ENCODE results near the gene MUS81. TPM values are rescaled to one million over a fixed set of nuclear protein-coding genes. Genes with fewer than 3 reads are reported as not detected.

Gene MUS81
- total and polyA plus RNA-seq, 9 of the 15 experiments (the other 6 are each of a cell fraction or from before 2014, with no cell fraction given) = 13.4 to 118 (median 53.7) TPM

DNA sequence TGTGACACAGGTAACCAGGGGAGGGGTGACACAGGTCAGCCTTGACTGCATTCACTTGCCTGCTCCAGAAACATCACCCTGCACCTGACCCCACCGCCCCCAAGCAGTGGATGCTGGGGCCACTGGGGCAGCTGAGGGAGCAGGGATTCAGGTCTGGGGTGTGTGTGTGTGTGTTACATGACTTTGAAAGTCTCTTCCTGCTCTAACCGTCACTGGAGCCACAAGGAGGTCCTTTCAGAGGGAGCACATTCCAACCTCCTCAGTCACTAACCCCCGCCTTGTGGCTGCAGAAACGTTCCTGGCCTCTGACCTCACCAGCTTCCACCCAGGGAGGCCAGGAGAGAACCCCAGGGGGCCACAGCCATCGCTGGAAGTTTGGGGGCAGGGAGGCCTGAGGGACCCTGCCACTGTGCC lies 42.8 kb downstream of the MUS81 start (continued):
- TF ChIP-seq, protein P1, sequence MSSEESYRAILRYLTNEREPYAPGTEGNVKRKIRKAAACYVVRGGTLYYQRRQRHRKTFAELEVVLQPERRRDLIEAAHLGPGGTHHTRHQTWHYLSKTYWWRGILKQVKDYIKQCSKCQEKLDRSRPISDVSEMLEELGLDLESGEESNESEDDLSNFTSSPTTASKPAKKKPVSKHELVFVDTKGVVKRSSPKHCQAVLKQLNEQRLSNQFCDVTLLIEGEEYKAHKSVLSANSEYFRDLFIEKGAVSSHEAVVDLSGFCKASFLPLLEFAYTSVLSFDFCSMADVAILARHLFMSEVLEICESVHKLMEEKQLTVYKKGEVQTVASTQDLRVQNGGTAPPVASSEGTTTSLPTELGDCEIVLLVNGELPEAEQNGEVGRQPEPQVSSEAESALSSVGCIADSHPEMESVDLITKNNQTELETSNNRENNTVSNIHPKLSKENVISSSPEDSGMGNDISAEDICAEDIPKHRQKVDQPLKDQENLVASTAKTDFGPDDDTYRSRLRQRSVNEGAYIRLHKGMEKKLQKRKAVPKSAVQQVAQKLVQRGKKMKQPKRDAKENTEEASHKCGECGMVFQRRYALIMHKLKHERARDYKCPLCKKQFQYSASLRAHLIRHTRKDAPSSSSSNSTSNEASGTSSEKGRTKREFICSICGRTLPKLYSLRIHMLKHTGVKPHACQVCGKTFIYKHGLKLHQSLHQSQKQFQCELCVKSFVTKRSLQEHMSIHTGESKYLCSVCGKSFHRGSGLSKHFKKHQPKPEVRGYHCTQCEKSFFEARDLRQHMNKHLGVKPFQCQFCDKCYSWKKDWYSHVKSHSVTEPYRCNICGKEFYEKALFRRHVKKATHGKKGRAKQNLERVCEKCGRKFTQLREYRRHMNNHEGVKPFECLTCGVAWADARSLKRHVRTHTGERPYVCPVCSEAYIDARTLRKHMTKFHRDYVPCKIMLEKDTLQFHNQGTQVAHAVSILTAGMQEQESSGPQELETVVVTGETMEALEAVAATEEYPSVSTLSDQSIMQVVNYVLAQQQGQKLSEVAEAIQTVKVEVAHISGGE (CRISPR knock-in tag; IDR thresholded peaks at IDR 0.05) = no peak; a peak in 1 of 6 replicates
- TF ChIP-seq ZBTB17 (CRISPR knock-in tag; IDR thresholded peaks at IDR 0.05) (no peak), E4F1 (CRISPR knock-in tag; IDR thresholded peaks at IDR 0.05; ENCODE audit: borderline replicate concordance) (no peak), POU5F1 (IDR thresholded peaks at IDR 0.05; ENCODE audit: borderline replicate concordance, low read depth, low read length, partially characterized antibody) (no peak), BHLHE40 (IDR thresholded peaks at IDR 0.05; ENCODE audit: low read length) (peak; percentile 62; the same call in 1 of the 2 replicates), POLR2H (tag; IDR thresholded peaks at IDR 0.05; ENCODE audit: low read depth) (no peak), HDAC1 (IDR thresholded peaks at IDR 0.05) (peak in 1 of 2 experiments; percentile 15; a peak in 1 of 4 replicates), REST (IDR thresholded peaks at IDR 0.05; ENCODE audit: borderline replicate concordance) (no peak), REST (CRISPR knock-in tag; IDR thresholded peaks at IDR 0.05; ENCODE audit: low read depth) (no peak), DPF2 (IDR thresholded peaks at IDR 0.05) (peak; percentile 54; the same call in 1 of the 2 replicates), STAG1 (CRISPR knock-in tag; IDR thresholded peaks at IDR 0.05; ENCODE audit: borderline replicate concordance) (no peak), MAFG (tag; conservative IDR thresholded peaks at IDR 0.05) (no peak)
- TF ChIP-seq, protein P2, sequence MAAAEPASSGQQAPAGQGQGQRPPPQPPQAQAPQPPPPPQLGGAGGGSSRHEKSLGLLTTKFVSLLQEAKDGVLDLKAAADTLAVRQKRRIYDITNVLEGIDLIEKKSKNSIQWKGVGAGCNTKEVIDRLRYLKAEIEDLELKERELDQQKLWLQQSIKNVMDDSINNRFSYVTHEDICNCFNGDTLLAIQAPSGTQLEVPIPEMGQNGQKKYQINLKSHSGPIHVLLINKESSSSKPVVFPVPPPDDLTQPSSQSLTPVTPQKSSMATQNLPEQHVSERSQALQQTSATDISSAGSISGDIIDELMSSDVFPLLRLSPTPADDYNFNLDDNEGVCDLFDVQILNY (CRISPR knock-in tag; IDR thresholded peaks at IDR 0.05) = no peak
